ENCODE measurements around the gene INTS6. TPM values are rescaled to one million over a fixed set of nuclear protein-coding genes. Genes with fewer than 3 reads are reported as not detected.

The INTS6 gene
- total RNA-seq, 1 experiment from 2014 or later = 78.5 TPM

DNA sequence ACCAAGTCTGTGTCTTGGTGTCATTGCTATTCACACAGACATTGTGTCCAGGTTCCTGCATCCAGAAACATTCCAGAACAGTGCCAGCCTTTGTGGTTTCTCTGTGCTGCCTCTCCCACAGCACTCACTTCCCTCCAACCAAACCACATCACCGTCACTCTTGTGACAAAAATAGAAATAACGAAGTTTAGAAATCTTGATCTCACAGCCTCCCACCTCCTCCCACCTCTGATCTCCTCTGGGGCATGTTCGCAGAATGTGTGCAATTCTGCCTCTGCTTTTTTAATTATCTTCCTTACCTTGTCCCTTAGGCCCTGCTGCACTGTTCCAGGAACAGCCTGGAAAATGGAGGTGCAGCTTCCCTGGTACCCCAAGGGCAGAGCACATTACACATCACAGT, 122.0 kb downstream of the INTS6 start:
- H3K9me3 Mint-ChIP-seq (ENCODE audit: unreplicated experiment) = no peaks in the 10 kb centered on the region
- no peak overlapping the region for H3K27ac Mint-ChIP-seq (ENCODE audit: low read depth, unreplicated experiment)
- peaks cover 11% of the 10 kb centered on the region for H3K4me1 Mint-ChIP-seq (ENCODE audit: insufficient read depth, unreplicated experiment)
- TF ChIP-seq, protein P1, sequence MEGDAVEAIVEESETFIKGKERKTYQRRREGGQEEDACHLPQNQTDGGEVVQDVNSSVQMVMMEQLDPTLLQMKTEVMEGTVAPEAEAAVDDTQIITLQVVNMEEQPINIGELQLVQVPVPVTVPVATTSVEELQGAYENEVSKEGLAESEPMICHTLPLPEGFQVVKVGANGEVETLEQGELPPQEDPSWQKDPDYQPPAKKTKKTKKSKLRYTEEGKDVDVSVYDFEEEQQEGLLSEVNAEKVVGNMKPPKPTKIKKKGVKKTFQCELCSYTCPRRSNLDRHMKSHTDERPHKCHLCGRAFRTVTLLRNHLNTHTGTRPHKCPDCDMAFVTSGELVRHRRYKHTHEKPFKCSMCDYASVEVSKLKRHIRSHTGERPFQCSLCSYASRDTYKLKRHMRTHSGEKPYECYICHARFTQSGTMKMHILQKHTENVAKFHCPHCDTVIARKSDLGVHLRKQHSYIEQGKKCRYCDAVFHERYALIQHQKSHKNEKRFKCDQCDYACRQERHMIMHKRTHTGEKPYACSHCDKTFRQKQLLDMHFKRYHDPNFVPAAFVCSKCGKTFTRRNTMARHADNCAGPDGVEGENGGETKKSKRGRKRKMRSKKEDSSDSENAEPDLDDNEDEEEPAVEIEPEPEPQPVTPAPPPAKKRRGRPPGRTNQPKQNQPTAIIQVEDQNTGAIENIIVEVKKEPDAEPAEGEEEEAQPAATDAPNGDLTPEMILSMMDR (IDR thresholded peaks at IDR 0.05; ENCODE audit: unreplicated experiment) = no peak
- peak; percentile 51 for DNase-seq (ENCODE audit: unreplicated experiment)
- no peaks in the 10 kb centered on the region for H3K27me3 Mint-ChIP-seq (ENCODE audit: insufficient read depth, unreplicated experiment)
- CTCF ChIA-PET = no interaction called here
- intact Hi-C loops (cut with micrococcal nuclease) = no loop called here
- no peaks in the 10 kb centered on the region for H3K36me3 Mint-ChIP-seq (ENCODE audit: insufficient read depth, unreplicated experiment)
- no TSS peak for BruUV-seq (replicated peaks)
- H3K4me3 Mint-ChIP-seq (ENCODE audit: unreplicated experiment) = no peak overlapping the region
- POLR2A ChIA-PET = no interaction called here

DNA sequence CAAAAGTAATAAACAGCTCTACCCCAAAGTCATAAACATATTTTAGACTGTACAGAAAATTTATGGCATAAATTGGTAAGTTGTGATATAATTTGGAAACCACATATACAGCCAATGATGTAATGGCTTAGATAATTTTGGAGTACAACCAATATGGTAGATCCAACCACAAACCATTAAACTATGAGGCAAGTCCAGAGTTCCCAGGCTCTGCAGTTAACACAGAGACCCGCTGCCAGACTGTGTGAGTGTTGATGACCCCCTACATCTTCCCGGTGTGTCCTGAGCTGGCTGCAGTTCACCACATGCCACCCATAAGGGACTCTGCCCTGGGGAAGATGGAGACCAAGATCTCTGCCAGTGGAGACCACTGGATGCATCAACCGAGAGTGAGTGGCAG, 123.2 kb downstream of the INTS6 start:
- no peaks in the 10 kb centered on the region for H3K36me3 Mint-ChIP-seq (ENCODE audit: insufficient read depth, unreplicated experiment)
- intact Hi-C loops (cut with micrococcal nuclease) = no loop called here
- TF ChIP-seq, protein P1 (IDR thresholded peaks at IDR 0.05; ENCODE audit: unreplicated experiment) = no peak
- CTCF ChIA-PET = interaction anchor here (0.7 kb wide), 1 partner anchor 43 kb away, joined by 4 read pairs; no protein-coding TSS in a partner anchor
- peaks cover 11% of the 10 kb centered on the region for H3K4me1 Mint-ChIP-seq (ENCODE audit: insufficient read depth, unreplicated experiment)
- no TSS peak for BruUV-seq (replicated peaks)
- no peak for DNase-seq (ENCODE audit: unreplicated experiment)
- no peaks in the 10 kb centered on the region for H3K9me3 Mint-ChIP-seq (ENCODE audit: unreplicated experiment)
- H3K4me3 Mint-ChIP-seq (ENCODE audit: unreplicated experiment) = no peak overlapping the region
- POLR2A ChIA-PET = interaction anchor here (0.8 kb wide), 1 partner anchor 14 kb away, joined by 3 read pairs; no protein-coding TSS in a partner anchor
- H3K27me3 Mint-ChIP-seq (ENCODE audit: insufficient read depth, unreplicated experiment) = no peaks in the 10 kb centered on the region
- H3K27ac Mint-ChIP-seq (ENCODE audit: low read depth, unreplicated experiment) = no peak overlapping the region

DNA sequence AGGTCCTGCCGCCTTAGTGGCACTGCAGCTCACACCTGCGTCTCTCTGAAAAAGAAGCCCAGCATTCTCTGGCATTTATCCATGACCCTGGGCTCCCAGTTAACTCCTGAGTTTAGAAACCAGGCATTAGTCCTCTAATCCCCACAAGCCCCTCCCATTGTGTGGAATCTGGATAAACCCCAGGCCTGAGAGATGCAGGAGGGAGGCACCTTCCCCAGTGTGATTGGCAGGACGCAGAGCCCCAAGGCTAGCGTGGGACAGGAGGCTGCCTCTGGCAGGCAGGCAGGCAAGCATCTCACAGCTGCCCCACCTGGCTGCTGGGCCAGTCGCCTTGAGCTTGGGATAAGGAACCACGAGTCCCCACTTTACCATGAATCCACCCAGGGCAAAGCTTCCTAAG, 124.3 kb downstream of the INTS6 start:
- ChIA-PET POLR2A (interaction anchor here (0.5 to 0.9 kb wide), 2 partner anchors 15 to 513 kb away, joined by 3 to 4 read pairs; no protein-coding TSS in a partner anchor), CTCF (interaction anchor here (0.6 kb wide), 1 partner anchor 203 kb away, joined by 3 read pairs; no protein-coding TSS in a partner anchor)
- Mint-ChIP-seq H3K27ac (ENCODE audit: low read depth, unreplicated experiment) (no peak overlapping the region), H3K9me3 (ENCODE audit: unreplicated experiment) (no peaks in the 10 kb centered on the region), H3K4me1 (ENCODE audit: insufficient read depth, unreplicated experiment) (peaks cover 11% of the 10 kb centered on the region), H3K4me3 (ENCODE audit: unreplicated experiment) (no peak overlapping the region), H3K36me3 (ENCODE audit: insufficient read depth, unreplicated experiment) (no peaks in the 10 kb centered on the region), H3K27me3 (ENCODE audit: insufficient read depth, unreplicated experiment) (no peaks in the 10 kb centered on the region)
- no peak for DNase-seq (ENCODE audit: unreplicated experiment)
- no TSS peak for BruUV-seq (replicated peaks)
- TF ChIP-seq, protein P1 (IDR thresholded peaks at IDR 0.05; ENCODE audit: unreplicated experiment) = no peak
- intact Hi-C loops (cut with micrococcal nuclease) = no loop called here

DNA sequence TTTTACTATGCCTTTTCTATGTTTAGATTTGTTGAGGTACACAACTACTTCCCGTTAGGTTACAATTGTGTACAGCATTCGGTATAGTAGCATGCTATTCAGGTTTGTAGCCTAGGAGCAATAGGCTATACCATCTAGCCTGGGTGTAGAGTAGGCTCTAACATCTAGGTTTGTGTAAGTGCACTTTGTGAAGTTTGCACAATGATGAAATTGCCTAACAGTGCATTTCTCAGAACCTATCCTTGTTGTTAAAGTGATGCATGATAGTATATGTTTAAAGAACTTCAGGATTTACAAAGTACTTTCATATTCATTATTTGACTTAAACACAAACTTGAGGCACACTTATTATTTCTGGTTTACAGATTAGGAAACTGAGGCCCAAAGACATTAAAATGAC, 124.9 kb downstream of the INTS6 start:
- CTCF ChIA-PET = interaction anchor here (1.0 kb wide), 1 partner anchor 202 kb away, joined by 5 read pairs; no protein-coding TSS in a partner anchor
- Mint-ChIP-seq H3K27ac (ENCODE audit: low read depth, unreplicated experiment) (no peak overlapping the region), H3K4me1 (ENCODE audit: insufficient read depth, unreplicated experiment) (peaks cover 11% of the 10 kb centered on the region)

More for the DNA sequence above, 124.9 kb downstream of the INTS6 start:
- POLR2A ChIA-PET = no interaction called here
- Mint-ChIP-seq H3K4me3 (ENCODE audit: unreplicated experiment) (no peak overlapping the region), H3K36me3 (ENCODE audit: insufficient read depth, unreplicated experiment) (no peaks in the 10 kb centered on the region), H3K9me3 (ENCODE audit: unreplicated experiment) (no peaks in the 10 kb centered on the region), H3K27me3 (ENCODE audit: insufficient read depth, unreplicated experiment) (no peaks in the 10 kb centered on the region)
- DNase-seq (ENCODE audit: unreplicated experiment) = no peak
- TF ChIP-seq, protein P1 (IDR thresholded peaks at IDR 0.05; ENCODE audit: unreplicated experiment) = no peak
- intact Hi-C loops (cut with micrococcal nuclease) = no loop called here
- no TSS peak for BruUV-seq (replicated peaks)
